Measurements from ENCODE around the gene CDHR3. TPM values are rescaled to one million over a fixed set of nuclear protein-coding genes. Genes with fewer than 3 reads are reported as not detected.

The CDHR3 gene
- total and polyA plus RNA-seq, 9 of the 15 experiments (the other 6 are each of a cell fraction or from before 2014, with no cell fraction given) = 0.03 to 0.66 (median 0.24) TPM; not detected in 1

- DNase-seq (ENCODE audit: extremely low read depth in 1 of 4, low spot score in 3 of 4) (no peak), ATAC-seq (no peak), FAIRE-seq (no peak)
- TF ChIP-seq EGR1 (conservative IDR thresholded peaks at IDR 0.05) = no peak
- no peak for TF ChIP-seq CREM (IDR thresholded peaks at IDR 0.05; ENCODE audit: low read depth)
- TF ChIP-seq KLF6 (CRISPR knock-in tag; IDR thresholded peaks at IDR 0.05; ENCODE audit: borderline replicate concordance) = no peak
- no peak for TF ChIP-seq JUNB (CRISPR knock-in tag; conservative IDR thresholded peaks at IDR 0.05)
- no peak for TF ChIP-seq ZNF175 (CRISPR knock-in tag; IDR thresholded peaks at IDR 0.05; ENCODE audit: low read depth)
- TF ChIP-seq C11orf30 (IDR thresholded peaks at IDR 0.05; ENCODE audit: low read depth) = no peak
- TF ChIP-seq ZNF274 (IDR thresholded peaks at IDR 0.05; ENCODE audit: borderline replicate concordance, low read depth, low read length) = no peak
- TF ChIP-seq CHD2 (IDR thresholded peaks at IDR 0.05; ENCODE audit: low read depth, low read length) = no peak
- TF ChIP-seq SRSF7 (optimal IDR thresholded peaks at IDR 0.05; ENCODE audit: low read depth, low read length) = no peak
- TF ChIP-seq ZNF561 (CRISPR knock-in tag; conservative IDR thresholded peaks at IDR 0.05) = no peak
- no peak for TF ChIP-seq HBP1 (CRISPR knock-in tag; IDR thresholded peaks at IDR 0.05)
- TF ChIP-seq JUN (IDR thresholded peaks at IDR 0.05; ENCODE audit: borderline replicate concordance, low read depth, low read length) = no peak
- no peak for TF ChIP-seq JUN (CRISPR knock-in tag; IDR thresholded peaks at IDR 0.05; ENCODE audit: borderline replicate concordance)
- no peak for TF ChIP-seq RBM34 (IDR thresholded peaks at IDR 0.05; ENCODE audit: borderline replicate concordance, insufficient read depth, low read length)
- TF ChIP-seq CCAR2 (IDR thresholded peaks at IDR 0.05; ENCODE audit: low read depth, low read length) = no peak
- TF ChIP-seq ZNF282 (CRISPR knock-in tag; IDR thresholded peaks at IDR 0.05) = no peak
- TF ChIP-seq E2F1 (CRISPR knock-in tag; IDR thresholded peaks at IDR 0.05) = no peak
- no peak for TF ChIP-seq RFX5 (IDR thresholded peaks at IDR 0.05; ENCODE audit: low read depth, low read length)
- no peak for TF ChIP-seq BRCA1 (IDR thresholded peaks at IDR 0.05)
- TF ChIP-seq BRCA1 (CRISPR knock-in tag; IDR thresholded peaks at IDR 0.05) = no peak
- TF ChIP-seq ZNF12 (CRISPR knock-in tag; IDR thresholded peaks at IDR 0.05) = no peak
- TF ChIP-seq CTBP1 (IDR thresholded peaks at IDR 0.05; ENCODE audit: borderline replicate concordance) = no peak
- BruUV-seq (replicated peaks) = no TSS peak
- no peaks in the 10 kb centered on the region for H4K20me1 ChIP-seq (replicated peaks; ENCODE audit: control insufficient read depth, insufficient read depth, low read length)
- in situ Hi-C loops (cut with MboI) = no loop called here
- no peak overlapping the region for H3K27ac ChIP-seq (ENCODE audit: extremely low read depth, low read depth, low read length)
- no peak overlapping the region for H3K4me2 ChIP-seq (ENCODE audit: insufficient read depth, low read length)
- H3K9ac ChIP-seq (ENCODE audit: insufficient read depth in 1 of 2, low read depth in 2 of 2, low read length in 2 of 2) = no peak overlapping the region
- CTCF ChIA-PET (ENCODE audit: low intra/inter-chr PET ratio) = no interaction called here
- no peak overlapping the region for H3K4me3 ChIP-seq
- no peaks in the 10 kb centered on the region for H3K36me3 ChIP-seq (ENCODE audit: control insufficient read depth, insufficient read depth, low read length)
- peaks cover 28 to 46% of the 10 kb centered on the region in 2 experiments for H3K27me3 ChIP-seq (ENCODE audit: control insufficient read depth in 2 of 2, insufficient read depth in 2 of 2, low read length in 2 of 2)
- no peak overlapping the region for H2AFZ ChIP-seq (ENCODE audit: low read depth, low read length)
- H3K9me3 ChIP-seq (replicated peaks; ENCODE audit: control insufficient read depth, insufficient read depth, low read depth, low read length) = no peaks in the 10 kb centered on the region
- no peaks in the 10 kb centered on the region for H3K9me1 ChIP-seq (ENCODE audit: control insufficient read depth, insufficient read depth, low read length)
- POLR2A ChIA-PET = interaction anchor here (0.6 to 1.5 kb wide), 3 partner anchors 12 to 28 kb away, joined by 3 to 10 read pairs (median 4); no protein-coding TSS in a partner anchor
- H3K4me1 ChIP-seq (replicated peaks in 1 of 2; ENCODE audit: control insufficient read depth in 2 of 2, insufficient read depth in 2 of 2, low read length in 2 of 2) = no peaks in the 10 kb centered on the region
- intact Hi-C loops (cut with micrococcal nuclease) = no loop called here
- whole genome bisulfite sequencing (ENCODE audit: insufficient coverage, low coverage, missing lambda C conversion rate) = 0% methylated on average over 4 of the region's 4 CpGs
- no peaks in the 10 kb centered on the region for H3K79me2 ChIP-seq (ENCODE audit: control insufficient read depth, insufficient read depth, low read length)
Observed at GRCh38 chr7:105972276-105972675, 9.2 kb downstream of the CDHR3 start.

Data from K562 (cell line).